HepG2 (cell line): ENCODE data around the gene SPSB2. TPM values are rescaled to one million over a fixed set of nuclear protein-coding genes. Genes with fewer than 3 reads are reported as not detected.
A peak's percentile ranks its signal among the peaks of the same experiment; 100 is the strongest.

Source experiments
- BCL6 ChIP-seq: IDR thresholded peaks from 2 replicates; pipeline ENCODE4 v1.6.1; 2016; ENCODE audit warnings: missing genetic modification reagents, missing compliant biosample characterization
- FOXJ3 ChIP-seq: sonication (generic); formaldehyde crosslinking; IDR thresholded peaks from 2 replicates; pipeline ENCODE4 v1.4.0; 2020; ENCODE audit warnings: missing genetic modification reagents, mild to moderate bottlenecking, borderline replicate concordance
- GRHL1 ChIP-seq: sonication (generic); formaldehyde crosslinking; conservative IDR thresholded peaks from 2 replicates; pipeline ENCODE4 v1.8.0; 2022; ENCODE audit warnings: missing genetic modification reagents
- HBP1 ChIP-seq: IDR thresholded peaks from 2 replicates; pipeline ENCODE4 v1.6.1; 2016; ENCODE audit warnings: low read depth, control low read depth
- HNF1B ChIP-seq: sonication (generic); formaldehyde crosslinking; IDR thresholded peaks from 2 replicates; pipeline ENCODE4 v1.5.1; 2020; ENCODE audit warnings: mild to moderate bottlenecking, moderate library complexity, missing genetic modification reagents
- JUND ChIP-seq: sonication (generic); formaldehyde crosslinking; IDR thresholded peaks from 2 replicates; pipeline ENCODE4 v1.8.0; 2022; ENCODE audit warnings: mild to moderate bottlenecking, missing genetic modification reagents
- MAX ChIP-seq: IDR thresholded peaks from 2 replicates; pipeline ENCODE4 v1.6.1; 2012; ENCODE audit warnings: inconsistent platforms
- NFIB ChIP-seq: sonication (generic); formaldehyde crosslinking; IDR thresholded peaks from 2 replicates; pipeline ENCODE4 v1.9.0; 2021; ENCODE audit warnings: missing genetic modification reagents, mild to moderate bottlenecking, borderline replicate concordance
- PCBP1 ChIP-seq: fragments of 200-400 bp; formaldehyde crosslinking; IDR thresholded peaks from 2 replicates; pipeline ENCODE4 v1.6.1; 2017; ENCODE audit warnings: mild to moderate bottlenecking, low read depth, low read length, borderline replicate concordance
- STAG1 ChIP-seq: sonication (generic); formaldehyde crosslinking; IDR thresholded peaks from 2 replicates; pipeline ENCODE4 v1.4.0; 2020; ENCODE audit warnings: missing genetic modification reagents
- TBL1XR1 ChIP-seq: fragments of 150-350 bp; IDR thresholded peaks from 2 replicates; pipeline ENCODE4 v1.6.1; 2014; ENCODE audit warnings: borderline replicate concordance, low read length; ENCODE audit not compliant: partially characterized antibody
- ZFP82 ChIP-seq: sonication (generic); formaldehyde crosslinking; IDR thresholded peaks from 2 replicates; pipeline ENCODE4 v1.5.1; 2020; ENCODE audit warnings: mild to moderate bottlenecking, missing genetic modification reagents, borderline replicate concordance
- ZNF609 ChIP-seq: sonication (generic); formaldehyde crosslinking; IDR thresholded peaks from 2 replicates; pipeline ENCODE4 v1.4.0; 2020; ENCODE audit warnings: mild to moderate bottlenecking, missing genetic modification reagents, borderline replicate concordance
- ZNF7 ChIP-seq: IDR thresholded peaks from 2 replicates; pipeline ENCODE4 v1.6.1; 2016; ENCODE audit warnings: missing biosample characterization, missing genetic modification reagents
- polyA plus RNA-seq, 8 experiments: library from polyadenylated mRNA; depleted of rRNA in 3 of 8; stranded (reverse) in 7 of 8; unstranded in 1 of 8; fragments of >200 nt; fragmentation: Illumina TruSeq in 4 of 8; extraction: Trizol in 4 of 8; gene quantifications; 2 replicates each; pipeline versions ENCODE4 v1.2.1 to v1.2.3, GENCODE V29; 2011 to 2016; ENCODE audit warnings: low read depth in 4 of 8, missing spikeins in 1 of 8, mixed read lengths in 1 of 8; ENCODE audit not compliant: insufficient read depth in 1 of 8
- total RNA-seq, 5 experiments: library from RNA; depleted of rRNA; stranded (reverse); fragments of >200 nt; fragmentation: Illumina TruSeq; extraction: Trizol; gene quantifications; 2 replicates each; pipeline ENCODE4 v1.2.3, GENCODE V29; 2016; ENCODE audit warnings: low read depth in 1 of 5

The SPSB2 gene
- total and polyA plus RNA-seq, 2 of the 13 experiments (the other 11 are each of a cell fraction or from before 2014, with no cell fraction given) = 2.0 to 6.2 TPM

- TF ChIP-seq HNF1B (peak; percentile 71; the same call in 1 of the 2 replicates), FOXJ3 (CRISPR knock-in tag) (peak; percentile 47; the same call in 1 of the 2 replicates), ZFP82 (0 out of 2 replicates have a peak, but pooled peaks have one; percentile 43), STAG1 (CRISPR knock-in tag) (peak; percentile 70), MAX (peak; percentile 89), HBP1 (CRISPR knock-in tag) (no peak), NFIB (no peak), GRHL1 (CRISPR knock-in tag) (no peak), JUND (CRISPR knock-in tag) (peak; percentile 69; the same call in 1 of the 2 replicates), ZNF7 (CRISPR knock-in tag) (no peak; the same call in 1 of the 2 replicates), BCL6 (CRISPR knock-in tag) (no peak; the same call in none of the 2 replicates), ZNF609 (CRISPR knock-in tag) (peak; percentile 57), TBL1XR1 (no peak), PCBP1 (peak; percentile 80; the same call in 1 of the 2 replicates)
These were observed 742 bp downstream of the SPSB2 start (continued) for GRCh38 chr12:6872073-6873048.
